Subcutaneous abdominal adipose tissue (tissue), 5 donors: ENCODE data around the gene TMEM50B.

ENCODE experiments used
- H3K27ac ChIP-seq: one replicate; pipeline ENCODE4 v1.7.0; 2013; ENCODE audit warnings: low read depth, mild to moderate bottlenecking, inconsistent platforms, low read length, moderate library complexity
- H3K27me3 ChIP-seq, 5 donors: one replicate each; pipeline ENCODE4 v1.7.0; 2013; ENCODE audit warnings: low read length in 5 of 5, inconsistent platforms in 1 of 5; ENCODE audit not compliant: control insufficient read depth in 5 of 5, insufficient read depth in 4 of 5
- H3K36me3 ChIP-seq, 5 donors: one replicate each; pipeline ENCODE4 v1.7.0; 2013; ENCODE audit warnings: low read length in 5 of 5; ENCODE audit not compliant: control insufficient read depth in 5 of 5, insufficient read depth in 5 of 5
- H3K4me1 ChIP-seq, 5 donors: one replicate each; pipeline ENCODE4 v1.7.0; 2013; ENCODE audit warnings: low read length in 5 of 5, mild to moderate bottlenecking in 3 of 5, moderate library complexity in 1 of 5; ENCODE audit not compliant: control insufficient read depth in 5 of 5, insufficient read depth in 5 of 5
- H3K4me3 ChIP-seq, 5 donors: one replicate each; pipeline ENCODE4 v1.7.0; 2013; ENCODE audit warnings: low read length in 5 of 5, low read depth in 1 of 5
- H3K9ac ChIP-seq, 5 donors: one replicate each; pipeline ENCODE4 v1.7.0; 2013; ENCODE audit warnings: low read length in 5 of 5, mild to moderate bottlenecking in 4 of 5, moderate library complexity in 3 of 5
- H3K9me3 ChIP-seq, 5 donors: one replicate each; pipeline ENCODE4 v1.7.0; 2013; ENCODE audit warnings: low read length in 5 of 5; ENCODE audit not compliant: control insufficient read depth in 5 of 5
- donor health status: healthy.
- donor health status: healthy.
- donor health status: healthy.
- donor health status: healthy.
- donor health status: healthy.

TMEM50B gene

GRCh38 chr21:33433001-33433400 lies 46.8 kb downstream of the TMEM50B start:
- Histone ChIP-seq H3K4me1 (peaks cover 7 to 56% (median 42%) of the 10 kb centered on the region in 5 donors), H3K36me3 (peaks cover 14 to 94% (median 68%) of the 10 kb centered on the region in 5 donors), H3K4me3 (no peak overlapping the region), H3K9ac (peak overlapping the region in 3 of 5 donors; percentile 28 to 38 (median 38)), H3K27me3 (no peaks in the 10 kb centered on the region), H3K9me3 (no peaks in the 10 kb centered on the region), H3K27ac (peak overlapping the region; percentile 95)

- peak overlapping the region; percentile 95 for H3K27ac ChIP-seq
- H3K36me3 ChIP-seq, result peaks cover 14 to 93% (median 63%) of the 10 kb centered on the region in 5 donors
- H3K9ac ChIP-seq, result no peak overlapping the region
- H3K27me3 ChIP-seq, result no peaks in the 10 kb centered on the region
- H3K9me3 ChIP-seq, result no peaks in the 10 kb centered on the region
- H3K4me3 ChIP-seq, result no peak overlapping the region
- peaks cover 7 to 56% (median 42%) of the 10 kb centered on the region in 5 donors for H3K4me1 ChIP-seq
These were observed 47.3 kb downstream of the TMEM50B start for GRCh38 chr21:33432496-33432895.

- peak overlapping the region; percentile 95 for H3K27ac ChIP-seq
- H3K4me1 ChIP-seq, result peaks cover 7 to 56% (median 42%) of the 10 kb centered on the region in 5 donors
- no peak overlapping the region for H3K4me3 ChIP-seq
- H3K36me3 ChIP-seq, result peaks cover 14 to 91% (median 63%) of the 10 kb centered on the region in 5 donors
- H3K9me3 ChIP-seq, result no peaks in the 10 kb centered on the region
- no peak overlapping the region for H3K9ac ChIP-seq
- H3K27me3 ChIP-seq, result no peaks in the 10 kb centered on the region
These were observed 48.9 kb downstream of the TMEM50B start for GRCh38 chr21:33430858-33431257.

- Histone ChIP-seq H3K27ac (peak overlapping the region; percentile 90), H3K9ac (peak overlapping the region in 1 of 5 donors; percentile 72), H3K9me3 (no peaks in the 10 kb centered on the region), H3K4me1 (peaks cover 4 to 39% (median 26%) of the 10 kb centered on the region in 5 donors), H3K27me3 (no peaks in the 10 kb centered on the region), H3K4me3 (no peak overlapping the region), H3K36me3 (peaks cover 12 to 93% (median 67%) of the 10 kb centered on the region in 5 donors)
These were observed 51.1 kb downstream of the TMEM50B start for GRCh38 chr21:33428669-33429068.

GRCh38 chr21:33427051-33427450 lies 52.7 kb downstream of the TMEM50B start:
- Histone ChIP-seq H3K27me3 (no peaks in the 10 kb centered on the region), H3K4me3 (no peak overlapping the region), H3K36me3 (peaks cover 8 to 81% (median 55%) of the 10 kb centered on the region in 5 donors), H3K27ac (no peak overlapping the region), H3K4me1 (peaks cover 1 to 23% (median 16%) of the 10 kb centered on the region in 5 donors), H3K9me3 (no peaks in the 10 kb centered on the region), H3K9ac (no peak overlapping the region)

- peaks cover 8 to 77% (median 58%) of the 10 kb centered on the region in 5 donors for H3K36me3 ChIP-seq
These were observed 53.9 kb downstream of the TMEM50B start for GRCh38 chr21:33425825-33426224.

GRCh38 chr21:33424214-33424613 lies 55.6 kb downstream of the TMEM50B start:
- Histone ChIP-seq H3K4me3 (no peak overlapping the region), H3K9me3 (no peaks in the 10 kb centered on the region), H3K36me3 (peaks cover 8 to 78% (median 57%) of the 10 kb centered on the region in 5 donors), H3K4me1 (peaks cover 9 to 27% (median 23%) of the 10 kb centered on the region in 5 donors), H3K27ac (no peak overlapping the region), H3K27me3 (no peaks in the 10 kb centered on the region), H3K9ac (no peak overlapping the region)

More at GRCh38 chr21:33425825-33426224, 53.9 kb downstream of the TMEM50B start:
- Histone ChIP-seq H3K27me3 (no peaks in the 10 kb centered on the region), H3K27ac (no peak overlapping the region), H3K4me1 (peaks cover 1 to 23% (median 16%) of the 10 kb centered on the region in 5 donors), H3K9me3 (no peaks in the 10 kb centered on the region), H3K9ac (no peak overlapping the region), H3K4me3 (no peak overlapping the region)

- Histone ChIP-seq H3K27ac (peak overlapping the region; percentile 99), H3K36me3 (peaks cover 8 to 64% (median 46%) of the 10 kb centered on the region in 5 donors), H3K9me3 (no peaks in the 10 kb centered on the region), H3K4me3 (no peak overlapping the region), H3K27me3 (no peaks in the 10 kb centered on the region), H3K9ac (no peak overlapping the region), H3K4me1 (peaks cover 9 to 32% (median 31%) of the 10 kb centered on the region in 5 donors)
These were observed 57.9 kb downstream of the TMEM50B start for GRCh38 chr21:33421713-33422393.

- Histone ChIP-seq H3K9ac (peak overlapping the region; percentile 11 to 96 (median 65)), H3K4me3 (peak overlapping the region in 2 of 5 donors; percentile 2 to 35), H3K4me1 (peaks cover 9 to 45% (median 32%) of the 10 kb centered on the region in 5 donors), H3K36me3 (peaks cover 12 to 61% (median 49%) of the 10 kb centered on the region in 5 donors), H3K27ac (peak overlapping the region; percentile 99), H3K9me3 (no peaks in the 10 kb centered on the region), H3K27me3 (no peaks in the 10 kb centered on the region)
These were observed 60.1 kb downstream of the TMEM50B start for GRCh38 chr21:33419538-33420123.

- Histone ChIP-seq H3K36me3 (peaks cover 12 to 59% (median 44%) of the 10 kb centered on the region in 5 donors), H3K27me3 (no peaks in the 10 kb centered on the region), H3K9ac (peak overlapping the region in 3 of 5 donors; percentile 17 to 76 (median 30)), H3K9me3 (no peaks in the 10 kb centered on the region), H3K27ac (peak overlapping the region; percentile 99), H3K4me3 (no peak overlapping the region), H3K4me1 (peaks cover 8 to 54% (median 32%) of the 10 kb centered on the region in 5 donors)
These were observed 61.1 kb downstream of the TMEM50B start for GRCh38 chr21:33418691-33419090.
